K562 (cell line): ENCODE measurements around the gene GALNT5. TPM values are rescaled to one million over a fixed set of nuclear protein-coding genes. Genes with fewer than 3 reads are reported as not detected.
A peak's percentile ranks its signal among the peaks of the same experiment; 100 is the strongest.

Experiments used
- ETV6 ChIP-seq, 3 experiments: fragments of 150-350 bp in 1 of 3; sonication (generic) in 1 of 3; formaldehyde crosslinking in 1 of 3; IDR thresholded peaks; 2 replicates each; pipeline versions ENCODE4 v1.6.1 to v1.8.0; 2014 to 2022; ENCODE audit warnings: borderline replicate concordance in 2 of 3, low read depth in 2 of 3, antibody characterized with exemption in 1 of 3, low read length in 1 of 3, mild to moderate bottlenecking in 1 of 3, missing genetic modification reagents in 1 of 3
- MXI1 ChIP-seq: IDR thresholded peaks from 2 replicates; pipeline ENCODE4 v1.6.1; 2011; ENCODE audit warnings: low read depth, mild to moderate bottlenecking, improper control_type of control experiment, low read length
- SIN3A ChIP-seq, 2 experiments: fragments of 150-350 bp in 1 of 2; IDR thresholded peaks; 2 replicates each; pipeline ENCODE4 v1.6.1; 2011 to 2016; ENCODE audit warnings: borderline replicate concordance in 2 of 2, low read depth in 2 of 2, low read length in 2 of 2, mild to moderate bottlenecking in 2 of 2, moderate library complexity in 2 of 2; ENCODE audit not compliant: control insufficient read depth in 1 of 2
- SMAD4 ChIP-seq: fragments of 250-450 bp; sonication (Bioruptor Pico); conservative IDR thresholded peaks from 2 replicates; pipeline ENCODE4 v1.8.0; 2021; ENCODE audit warnings: inconsistent platforms, mild to moderate bottlenecking, moderate library complexity
- ZNF395 ChIP-seq: fragments of 200-800 bp; sonication (Bioruptor generic); IDR thresholded peaks from 2 replicates; pipeline ENCODE4 v1.6.1; 2017; ENCODE audit warnings: missing genetic modification characterization, missing compliant biosample characterization
- ZNF699 ChIP-seq: fragments of 250-450 bp; sonication (Bioruptor Pico); IDR thresholded peaks from 2 replicates; pipeline ENCODE4 v1.8.0; 2021; ENCODE audit warnings: mild to moderate bottlenecking, moderate library complexity; ENCODE audit not compliant: insufficient replicate concordance
- polyA plus RNA-seq, 8 experiments: library from polyadenylated mRNA; depleted of rRNA in 4 of 8; stranded (reverse) in 5 of 8; unstranded in 3 of 8; fragments of >200 nt; fragmentation: Nextera tagmentation in 2 of 8; fragmentation: Illumina TruSeq in 1 of 8; extraction: Ambion mirVana in 2 of 8; extraction: Trizol in 1 of 8; gene quantifications; 2 replicates each; pipeline versions ENCODE4 v1.2.1 to v1.2.3, GENCODE V29; 2011 to 2014; ENCODE audit warnings: inconsistent platforms in 1 of 8, missing spikeins in 1 of 8
- total RNA-seq, 7 experiments: library from RNA; depleted of rRNA in 6 of 7; stranded (reverse); fragments of >200 nt in 6 of 7; fragmentation: Illumina TruSeq in 2 of 7; extraction: Trizol in 2 of 7; gene quantifications; 2 replicates each; pipeline versions ENCODE4 v1.2.1 to v1.2.3, GENCODE V29; 2011 to 2021; ENCODE audit warnings: low replicate concordance in 1 of 7
- TF ChIP-seq, protein P1 (sequence below): sonication (generic); formaldehyde crosslinking; IDR thresholded peaks from 2 replicates; pipeline ENCODE4 v1.8.0; 2023; ENCODE audit warnings: mild to moderate bottlenecking, missing genetic modification reagents
- TF ChIP-seq, protein P2 (sequence below): sonication (generic); formaldehyde crosslinking; IDR thresholded peaks from 2 replicates; pipeline ENCODE4 v1.8.0; 2022; ENCODE audit warnings: mild to moderate bottlenecking, missing genetic modification reagents
- TF ChIP-seq, protein P3 (sequence below), 2 experiments: fragments of 450-650 bp in 1 of 2; sonication (generic) in 1 of 2; formaldehyde crosslinking in 1 of 2; IDR thresholded peaks in 1 of 2; conservative IDR thresholded peaks in 1 of 2; 2 replicates each; pipeline versions ENCODE4 v1.6.1 to v1.8.1; 2016 to 2023; ENCODE audit warnings: mild to moderate bottlenecking in 2 of 2, moderate library complexity in 2 of 2, inconsistent platforms in 1 of 2, missing genetic modification reagents in 1 of 2
- TF ChIP-seq, protein P4 (sequence below): fragments of 250-450 bp; sonication (Bioruptor Pico); IDR thresholded peaks from 2 replicates; pipeline ENCODE4 v1.8.0; 2021; ENCODE audit warnings: mild to moderate bottlenecking, moderate library complexity
- TF ChIP-seq, protein P5 (sequence below): fragments of 250-450 bp; sonication (Bioruptor Pico); IDR thresholded peaks from 2 replicates; pipeline ENCODE4 v1.5.0; 2021; ENCODE audit warnings: mild to moderate bottlenecking, borderline replicate concordance

GALNT5 gene
- total and polyA plus RNA-seq, 9 of the 15 experiments (the other 6 are each of a cell fraction or from before 2014, with no cell fraction given) = 21.6 to 73.0 (median 54.7) TPM

- TF ChIP-seq, protein P1, sequence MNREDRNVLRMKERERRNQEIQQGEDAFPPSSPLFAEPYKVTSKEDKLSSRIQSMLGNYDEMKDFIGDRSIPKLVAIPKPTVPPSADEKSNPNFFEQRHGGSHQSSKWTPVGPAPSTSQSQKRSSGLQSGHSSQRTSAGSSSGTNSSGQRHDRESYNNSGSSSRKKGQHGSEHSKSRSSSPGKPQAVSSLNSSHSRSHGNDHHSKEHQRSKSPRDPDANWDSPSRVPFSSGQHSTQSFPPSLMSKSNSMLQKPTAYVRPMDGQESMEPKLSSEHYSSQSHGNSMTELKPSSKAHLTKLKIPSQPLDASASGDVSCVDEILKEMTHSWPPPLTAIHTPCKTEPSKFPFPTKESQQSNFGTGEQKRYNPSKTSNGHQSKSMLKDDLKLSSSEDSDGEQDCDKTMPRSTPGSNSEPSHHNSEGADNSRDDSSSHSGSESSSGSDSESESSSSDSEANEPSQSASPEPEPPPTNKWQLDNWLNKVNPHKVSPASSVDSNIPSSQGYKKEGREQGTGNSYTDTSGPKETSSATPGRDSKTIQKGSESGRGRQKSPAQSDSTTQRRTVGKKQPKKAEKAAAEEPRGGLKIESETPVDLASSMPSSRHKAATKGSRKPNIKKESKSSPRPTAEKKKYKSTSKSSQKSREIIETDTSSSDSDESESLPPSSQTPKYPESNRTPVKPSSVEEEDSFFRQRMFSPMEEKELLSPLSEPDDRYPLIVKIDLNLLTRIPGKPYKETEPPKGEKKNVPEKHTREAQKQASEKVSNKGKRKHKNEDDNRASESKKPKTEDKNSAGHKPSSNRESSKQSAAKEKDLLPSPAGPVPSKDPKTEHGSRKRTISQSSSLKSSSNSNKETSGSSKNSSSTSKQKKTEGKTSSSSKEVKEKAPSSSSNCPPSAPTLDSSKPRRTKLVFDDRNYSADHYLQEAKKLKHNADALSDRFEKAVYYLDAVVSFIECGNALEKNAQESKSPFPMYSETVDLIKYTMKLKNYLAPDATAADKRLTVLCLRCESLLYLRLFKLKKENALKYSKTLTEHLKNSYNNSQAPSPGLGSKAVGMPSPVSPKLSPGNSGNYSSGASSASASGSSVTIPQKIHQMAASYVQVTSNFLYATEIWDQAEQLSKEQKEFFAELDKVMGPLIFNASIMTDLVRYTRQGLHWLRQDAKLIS (CRISPR knock-in tag) = peak; percentile 62
- TF ChIP-seq ZNF395 (CRISPR knock-in tag) (0 out of 2 replicates have a peak, but pooled peaks have one; percentile 15), ETV6 (IDR thresholded peaks at IDR 0.05; ENCODE audit: borderline replicate concordance in 1 of 2, low read depth in 2 of 2, low read length in 1 of 2) (no peak), ETV6 (CRISPR knock-in tag; IDR thresholded peaks at IDR 0.05; ENCODE audit: borderline replicate concordance) (no peak), MXI1 (0 out of 2 replicates have a peak, but pooled peaks have one; percentile 47), SIN3A (IDR thresholded peaks at IDR 0.05; ENCODE audit: borderline replicate concordance in 2 of 2, control insufficient read depth in 1 of 2, low read depth in 2 of 2, low read length in 2 of 2) (peak in 1 of 2 experiments; percentile 19; a peak in 1 of 4 replicates), ZNF699 (CRISPR knock-in tag) (no peak), SMAD4 (no peak; the same call in 1 of the 2 replicates)
- TF ChIP-seq, protein P2, sequence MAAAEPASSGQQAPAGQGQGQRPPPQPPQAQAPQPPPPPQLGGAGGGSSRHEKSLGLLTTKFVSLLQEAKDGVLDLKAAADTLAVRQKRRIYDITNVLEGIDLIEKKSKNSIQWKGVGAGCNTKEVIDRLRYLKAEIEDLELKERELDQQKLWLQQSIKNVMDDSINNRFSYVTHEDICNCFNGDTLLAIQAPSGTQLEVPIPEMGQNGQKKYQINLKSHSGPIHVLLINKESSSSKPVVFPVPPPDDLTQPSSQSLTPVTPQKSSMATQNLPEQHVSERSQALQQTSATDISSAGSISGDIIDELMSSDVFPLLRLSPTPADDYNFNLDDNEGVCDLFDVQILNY (CRISPR knock-in tag) = 0 out of 2 replicates have a peak, but pooled peaks have one; percentile 15
- TF ChIP-seq, protein P3, sequence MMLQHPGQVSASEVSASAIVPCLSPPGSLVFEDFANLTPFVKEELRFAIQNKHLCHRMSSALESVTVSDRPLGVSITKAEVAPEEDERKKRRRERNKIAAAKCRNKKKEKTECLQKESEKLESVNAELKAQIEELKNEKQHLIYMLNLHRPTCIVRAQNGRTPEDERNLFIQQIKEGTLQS (IDR thresholded peaks at IDR 0.05) = no peak
- TF ChIP-seq, protein P3 (CRISPR knock-in tag; conservative IDR thresholded peaks at IDR 0.05) = peak; percentile 19; the same call in 1 of the 2 replicates
- TF ChIP-seq, protein P4, sequence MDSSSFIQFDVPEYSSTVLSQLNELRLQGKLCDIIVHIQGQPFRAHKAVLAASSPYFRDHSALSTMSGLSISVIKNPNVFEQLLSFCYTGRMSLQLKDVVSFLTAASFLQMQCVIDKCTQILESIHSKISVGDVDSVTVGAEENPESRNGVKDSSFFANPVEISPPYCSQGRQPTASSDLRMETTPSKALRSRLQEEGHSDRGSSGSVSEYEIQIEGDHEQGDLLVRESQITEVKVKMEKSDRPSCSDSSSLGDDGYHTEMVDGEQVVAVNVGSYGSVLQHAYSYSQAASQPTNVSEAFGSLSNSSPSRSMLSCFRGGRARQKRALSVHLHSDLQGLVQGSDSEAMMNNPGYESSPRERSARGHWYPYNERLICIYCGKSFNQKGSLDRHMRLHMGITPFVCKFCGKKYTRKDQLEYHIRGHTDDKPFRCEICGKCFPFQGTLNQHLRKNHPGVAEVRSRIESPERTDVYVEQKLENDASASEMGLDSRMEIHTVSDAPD (CRISPR knock-in tag) = no peak
- TF ChIP-seq, protein P5, sequence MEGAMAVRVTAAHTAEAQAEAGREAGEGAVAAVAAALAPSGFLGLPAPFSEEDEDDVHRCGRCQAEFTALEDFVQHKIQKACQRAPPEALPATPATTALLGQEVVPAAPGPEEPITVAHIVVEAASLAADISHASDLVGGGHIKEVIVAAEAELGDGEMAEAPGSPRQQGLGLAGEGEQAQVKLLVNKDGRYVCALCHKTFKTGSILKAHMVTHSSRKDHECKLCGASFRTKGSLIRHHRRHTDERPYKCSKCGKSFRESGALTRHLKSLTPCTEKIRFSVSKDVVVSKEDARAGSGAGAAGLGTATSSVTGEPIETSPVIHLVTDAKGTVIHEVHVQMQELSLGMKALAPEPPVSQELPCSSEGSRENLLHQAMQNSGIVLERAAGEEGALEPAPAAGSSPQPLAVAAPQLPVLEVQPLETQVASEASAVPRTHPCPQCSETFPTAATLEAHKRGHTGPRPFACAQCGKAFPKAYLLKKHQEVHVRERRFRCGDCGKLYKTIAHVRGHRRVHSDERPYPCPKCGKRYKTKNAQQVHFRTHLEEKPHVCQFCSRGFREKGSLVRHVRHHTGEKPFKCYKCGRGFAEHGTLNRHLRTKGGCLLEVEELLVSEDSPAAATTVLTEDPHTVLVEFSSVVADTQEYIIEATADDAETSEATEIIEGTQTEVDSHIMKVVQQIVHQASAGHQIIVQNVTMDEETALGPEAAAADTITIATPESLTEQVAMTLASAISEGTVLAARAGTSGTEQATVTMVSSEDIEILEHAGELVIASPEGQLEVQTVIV = no peak
Measured at GRCh38 chr2:157257312-157258252, at the start of gene GALNT5 (continued).
